Measurements from ENCODE around the gene TRIO. TPM values are rescaled to one million over a fixed set of nuclear protein-coding genes. Genes with fewer than 3 reads are reported as not detected.
A peak's percentile ranks its signal among the peaks of the same experiment; 100 is the strongest.

Gene TRIO
- total RNA-seq, 1 experiment from 2014 or later, result 88.8 TPM

DNA sequence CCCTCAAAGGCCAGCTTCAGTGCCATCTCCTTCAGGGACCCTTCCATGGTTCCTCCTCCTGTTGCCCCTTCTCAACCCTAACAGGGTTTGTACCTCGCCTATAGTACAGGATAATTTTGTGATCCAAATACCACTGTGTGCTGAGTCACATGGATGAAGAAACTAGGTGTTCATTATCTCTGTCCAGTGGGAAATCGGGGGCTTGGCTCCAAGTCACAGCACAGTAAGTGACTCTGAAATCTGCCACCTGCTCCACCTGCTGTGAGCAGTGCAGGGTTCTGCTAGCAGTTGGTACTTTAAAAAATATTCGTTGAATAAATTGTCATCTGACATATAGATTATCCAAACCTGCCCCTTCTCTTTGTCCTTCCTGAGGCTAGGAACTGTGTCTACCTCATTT, 315.3 kb downstream of the TRIO start (continued):
- TF ChIP-seq, protein P1, sequence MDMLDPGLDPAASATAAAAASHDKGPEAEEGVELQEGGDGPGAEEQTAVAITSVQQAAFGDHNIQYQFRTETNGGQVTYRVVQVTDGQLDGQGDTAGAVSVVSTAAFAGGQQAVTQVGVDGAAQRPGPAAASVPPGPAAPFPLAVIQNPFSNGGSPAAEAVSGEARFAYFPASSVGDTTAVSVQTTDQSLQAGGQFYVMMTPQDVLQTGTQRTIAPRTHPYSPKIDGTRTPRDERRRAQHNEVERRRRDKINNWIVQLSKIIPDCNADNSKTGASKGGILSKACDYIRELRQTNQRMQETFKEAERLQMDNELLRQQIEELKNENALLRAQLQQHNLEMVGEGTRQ (CRISPR knock-in tag; IDR thresholded peaks at IDR 0.05), result no peak
- TF ChIP-seq, protein P2, sequence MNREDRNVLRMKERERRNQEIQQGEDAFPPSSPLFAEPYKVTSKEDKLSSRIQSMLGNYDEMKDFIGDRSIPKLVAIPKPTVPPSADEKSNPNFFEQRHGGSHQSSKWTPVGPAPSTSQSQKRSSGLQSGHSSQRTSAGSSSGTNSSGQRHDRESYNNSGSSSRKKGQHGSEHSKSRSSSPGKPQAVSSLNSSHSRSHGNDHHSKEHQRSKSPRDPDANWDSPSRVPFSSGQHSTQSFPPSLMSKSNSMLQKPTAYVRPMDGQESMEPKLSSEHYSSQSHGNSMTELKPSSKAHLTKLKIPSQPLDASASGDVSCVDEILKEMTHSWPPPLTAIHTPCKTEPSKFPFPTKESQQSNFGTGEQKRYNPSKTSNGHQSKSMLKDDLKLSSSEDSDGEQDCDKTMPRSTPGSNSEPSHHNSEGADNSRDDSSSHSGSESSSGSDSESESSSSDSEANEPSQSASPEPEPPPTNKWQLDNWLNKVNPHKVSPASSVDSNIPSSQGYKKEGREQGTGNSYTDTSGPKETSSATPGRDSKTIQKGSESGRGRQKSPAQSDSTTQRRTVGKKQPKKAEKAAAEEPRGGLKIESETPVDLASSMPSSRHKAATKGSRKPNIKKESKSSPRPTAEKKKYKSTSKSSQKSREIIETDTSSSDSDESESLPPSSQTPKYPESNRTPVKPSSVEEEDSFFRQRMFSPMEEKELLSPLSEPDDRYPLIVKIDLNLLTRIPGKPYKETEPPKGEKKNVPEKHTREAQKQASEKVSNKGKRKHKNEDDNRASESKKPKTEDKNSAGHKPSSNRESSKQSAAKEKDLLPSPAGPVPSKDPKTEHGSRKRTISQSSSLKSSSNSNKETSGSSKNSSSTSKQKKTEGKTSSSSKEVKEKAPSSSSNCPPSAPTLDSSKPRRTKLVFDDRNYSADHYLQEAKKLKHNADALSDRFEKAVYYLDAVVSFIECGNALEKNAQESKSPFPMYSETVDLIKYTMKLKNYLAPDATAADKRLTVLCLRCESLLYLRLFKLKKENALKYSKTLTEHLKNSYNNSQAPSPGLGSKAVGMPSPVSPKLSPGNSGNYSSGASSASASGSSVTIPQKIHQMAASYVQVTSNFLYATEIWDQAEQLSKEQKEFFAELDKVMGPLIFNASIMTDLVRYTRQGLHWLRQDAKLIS (CRISPR knock-in tag; IDR thresholded peaks at IDR 0.05; ENCODE audit: borderline replicate concordance), result no peak
- TF ChIP-seq ZNF121 (CRISPR knock-in tag; IDR thresholded peaks at IDR 0.05), result no peak
- TF ChIP-seq, protein P3, sequence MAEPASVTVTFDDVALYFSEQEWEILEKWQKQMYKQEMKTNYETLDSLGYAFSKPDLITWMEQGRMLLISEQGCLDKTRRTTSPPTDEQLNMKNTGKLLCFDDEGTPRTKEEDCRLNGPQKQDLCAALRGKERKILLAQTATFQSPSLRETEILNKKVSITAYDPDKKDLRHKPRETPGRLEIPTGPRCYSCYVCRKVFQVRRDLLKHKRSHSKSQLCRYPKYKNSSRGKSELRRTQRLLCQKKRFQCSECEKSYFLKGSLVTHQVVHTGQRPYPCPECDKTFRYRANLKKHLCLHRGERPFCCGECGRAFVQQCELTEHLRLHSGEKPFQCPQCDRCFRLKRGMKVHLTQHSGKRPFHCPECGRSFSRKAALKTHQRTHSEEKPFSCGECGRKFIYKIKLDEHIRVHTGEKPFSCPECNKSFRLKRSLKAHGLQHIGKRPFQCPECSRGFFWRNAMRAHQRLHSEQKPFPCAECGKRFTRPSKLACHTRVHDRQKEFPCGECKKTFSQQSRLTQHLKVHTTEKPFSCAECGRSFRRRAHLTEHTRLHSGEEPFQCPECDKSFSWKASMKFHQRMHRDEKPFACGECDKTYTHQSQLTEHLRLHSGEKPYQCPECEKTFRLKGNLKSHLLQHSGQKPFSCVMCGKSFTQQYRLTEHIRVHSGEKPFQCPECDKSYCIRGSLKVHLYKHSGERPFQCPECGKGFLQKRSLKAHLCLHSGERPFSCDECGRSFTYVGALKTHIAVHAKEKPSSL (CRISPR knock-in tag; conservative IDR thresholded peaks at IDR 0.05), result no peak

DNA sequence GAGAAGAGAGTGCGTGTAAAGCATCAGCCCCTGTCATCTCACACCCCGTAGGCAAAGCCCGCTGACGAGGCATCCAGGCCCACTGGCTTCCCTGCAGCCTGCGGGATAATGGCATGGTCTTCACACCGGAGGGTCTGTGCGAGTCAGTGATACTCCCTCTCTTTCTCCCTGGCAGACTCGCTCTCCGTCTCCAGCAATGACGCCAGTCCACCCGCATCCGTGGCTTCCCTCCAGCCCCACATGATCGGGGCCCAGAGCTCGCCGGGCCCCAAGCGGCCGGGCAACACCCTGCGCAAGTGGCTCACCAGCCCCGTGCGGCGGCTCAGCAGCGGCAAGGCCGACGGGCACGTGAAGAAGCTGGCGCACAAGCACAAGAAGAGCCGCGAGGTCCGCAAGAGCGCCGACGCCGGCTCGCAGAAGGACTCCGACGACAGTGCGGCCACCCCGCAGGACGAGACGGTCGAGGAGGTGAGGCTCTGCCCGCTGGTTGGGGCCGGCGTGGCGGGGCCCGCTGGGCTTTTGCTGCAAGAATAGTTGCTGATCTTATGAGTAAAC, 317.8 kb downstream of the TRIO start:
- POLR2A ChIA-PET, result no interaction called here
- TF ChIP-seq FOXP4 (CRISPR knock-in tag; IDR thresholded peaks at IDR 0.05), result no peak
- no peak for TF ChIP-seq STAT6 (CRISPR knock-in tag; conservative IDR thresholded peaks at IDR 0.05; ENCODE audit: low read depth)
- no peak for TF ChIP-seq ZNF317 (CRISPR knock-in tag; IDR thresholded peaks at IDR 0.05; ENCODE audit: borderline replicate concordance, low read depth)
- no peak for TF ChIP-seq IRF1 (CRISPR knock-in tag; IDR thresholded peaks at IDR 0.05)
- no peak for TF ChIP-seq NR2C2 (CRISPR knock-in tag; IDR thresholded peaks at IDR 0.05)
- TF ChIP-seq OVOL2 (CRISPR knock-in tag; IDR thresholded peaks at IDR 0.05; ENCODE audit: borderline replicate concordance), result no peak
- no peak for TF ChIP-seq ZNF121 (CRISPR knock-in tag; IDR thresholded peaks at IDR 0.05)
- TF ChIP-seq ZNF671 (CRISPR knock-in tag; IDR thresholded peaks at IDR 0.05), result no peak
- TF ChIP-seq ZNF396 (CRISPR knock-in tag; IDR thresholded peaks at IDR 0.05; ENCODE audit: borderline replicate concordance), result no peak
- TF ChIP-seq NR3C1 (CRISPR knock-in tag; conservative IDR thresholded peaks at IDR 0.05; ENCODE audit: low read depth), result no peak
- no peak for TF ChIP-seq ZNF232 (CRISPR knock-in tag; IDR thresholded peaks at IDR 0.05)
- TF ChIP-seq PRRX2 (CRISPR knock-in tag; IDR thresholded peaks at IDR 0.05), result no peak
- TF ChIP-seq ERG (CRISPR knock-in tag; IDR thresholded peaks at IDR 0.05), result no peak
- no peak for TF ChIP-seq CREM (CRISPR knock-in tag; IDR thresholded peaks at IDR 0.05)
- TF ChIP-seq CREB1 (CRISPR knock-in tag; IDR thresholded peaks at IDR 0.05), result no peak
- H3K36me3 Mint-ChIP-seq, result peaks cover 39% of the 10 kb centered on the region
- H3K27ac Mint-ChIP-seq, result peak overlapping the region; percentile 41; the same call in 1 of the 2 replicates
- H3K4me3 Mint-ChIP-seq, result no peak overlapping the region
- H3K27me3 Mint-ChIP-seq (ENCODE audit: low read depth), result no peaks in the 10 kb centered on the region
- CTCF ChIA-PET, result no interaction called here
- H3K4me1 Mint-ChIP-seq, result peaks cover 14% of the 10 kb centered on the region
- H3K9me3 Mint-ChIP-seq, result peaks cover 5% of the 10 kb centered on the region
- ATAC-seq, result no peak
- DNase-seq (ENCODE audit: low spot score), result no peak
